ENCODE results near the gene CARNS1. TPM values are rescaled to one million over a fixed set of nuclear protein-coding genes. Genes with fewer than 3 reads are reported as not detected.
A peak's percentile ranks its signal among the peaks of the same experiment; 100 is the strongest.

CARNS1 gene
- total and polyA plus RNA-seq, 10 of the 15 experiments (the other 5 are each of a cell fraction or from before 2014, with no cell fraction given): 0.02 to 0.14 (median 0.10) TPM; not detected in 3

GRCh38 chr11:67434395-67434881, 19.0 kb downstream of the CARNS1 start (continued):
- TF ChIP-seq, protein P1, sequence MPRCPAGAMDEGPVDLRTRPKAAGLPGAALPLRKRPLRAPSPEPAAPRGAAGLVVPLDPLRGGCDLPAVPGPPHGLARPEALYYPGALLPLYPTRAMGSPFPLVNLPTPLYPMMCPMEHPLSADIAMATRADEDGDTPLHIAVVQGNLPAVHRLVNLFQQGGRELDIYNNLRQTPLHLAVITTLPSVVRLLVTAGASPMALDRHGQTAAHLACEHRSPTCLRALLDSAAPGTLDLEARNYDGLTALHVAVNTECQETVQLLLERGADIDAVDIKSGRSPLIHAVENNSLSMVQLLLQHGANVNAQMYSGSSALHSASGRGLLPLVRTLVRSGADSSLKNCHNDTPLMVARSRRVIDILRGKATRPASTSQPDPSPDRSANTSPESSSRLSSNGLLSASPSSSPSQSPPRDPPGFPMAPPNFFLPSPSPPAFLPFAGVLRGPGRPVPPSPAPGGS (IDR thresholded peaks at IDR 0.05; ENCODE audit: borderline replicate concordance, insufficient read depth, low read depth, low read length, poor library complexity, severe bottlenecking): peak; percentile 48
- no peak for TF ChIP-seq MAX (IDR thresholded peaks at IDR 0.05; ENCODE audit: low read depth, low read length)
- TF ChIP-seq PAX5 (IDR thresholded peaks at IDR 0.05; ENCODE audit: borderline replicate concordance, low read depth, low read length): no peak
- no peak for TF ChIP-seq JUNB (IDR thresholded peaks at IDR 0.05)
- no peak for TF ChIP-seq SKIL (IDR thresholded peaks at IDR 0.05; ENCODE audit: low read depth, poor library complexity, severe bottlenecking)
- peak; percentile 33; the same call in 2 of the 3 replicates for TF ChIP-seq POU2F2 (IDR thresholded peaks at IDR 0.05; ENCODE audit: borderline replicate concordance, low read depth, low read length)
- no peak for TF ChIP-seq MYC (IDR thresholded peaks at IDR 0.05; ENCODE audit: insufficient read depth, insufficient read length, insufficient replicate concordance, low read length, severe bottlenecking)
- TF ChIP-seq E2F8 (IDR thresholded peaks at IDR 0.05; ENCODE audit: low read depth, partially characterized antibody): no peak
- TF ChIP-seq SMAD5 (IDR thresholded peaks at IDR 0.05; ENCODE audit: low read depth): peak; percentile 62; the same call in 1 of the 2 replicates
